GM12801 (cell line): ENCODE measurements around the gene TUBA4B.

ENCODE experiments used
- CTCF ChIP-seq: IDR thresholded peaks from one replicate; pipeline ENCODE4 v1.5.1; 2011; ENCODE audit warnings: control low read depth; ENCODE audit not compliant: insufficient read length; ENCODE audit errors: extremely low read depth

The TUBA4B gene

GRCh38 chr2:219299372-219299760 lies 46.3 kb downstream of the TUBA4B start:
- TF ChIP-seq CTCF: no peak

- TF ChIP-seq CTCF: no peak
These were observed 47.0 kb downstream of the TUBA4B start for GRCh38 chr2:219300022-219300421.

GRCh38 chr2:219302412-219302968 lies 49.4 kb downstream of the TUBA4B start:
- no peak for TF ChIP-seq CTCF

GRCh38 chr2:219304223-219304622 lies 51.2 kb downstream of the TUBA4B start:
- TF ChIP-seq CTCF: no peak

- no peak for TF ChIP-seq CTCF
These were observed 53.0 kb downstream of the TUBA4B start for GRCh38 chr2:219306047-219306446.

- TF ChIP-seq CTCF: no peak
These were observed 55.4 kb downstream of the TUBA4B start for GRCh38 chr2:219308142-219309101.

- TF ChIP-seq CTCF: no peak
These were observed 56.2 kb downstream of the TUBA4B start, which contains the start of gene PTPRN for GRCh38 chr2:219309278-219309677. Gene PTPRN, minus strand, starts transcription at chr2:219309401. Its CDS starts 69 bp downstream, at chr2:219309332.
